GM12892 (cell line): ENCODE data around the gene PHLDA3.

Source experiments
- POLR2A ChIP-seq: IDR thresholded peaks from 2 replicates; pipeline ENCODE4 v1.6.1; 2011; ENCODE audit warnings: low read depth, low read length, control low read depth
- POLR2AphosphoS5 ChIP-seq: IDR thresholded peaks from 2 replicates; pipeline ENCODE4 v1.6.1; 2011; ENCODE audit warnings: low read depth, low read length, control low read depth
- TAF1 ChIP-seq: IDR thresholded peaks from 2 replicates; pipeline ENCODE4 v1.6.1; 2011; ENCODE audit warnings: low read depth, mild to moderate bottlenecking, control low read depth, low read length, borderline replicate concordance

- TF ChIP-seq POLR2AphosphoS5 (no peak), POLR2A (no peak), TAF1 (no peak)
These were observed 42.5 kb upstream of the PHLDA3 start for GRCh38 chr1:201511396-201511940.
